Measurements from ENCODE around the gene MAP3K3.

Gene MAP3K3

DNA sequence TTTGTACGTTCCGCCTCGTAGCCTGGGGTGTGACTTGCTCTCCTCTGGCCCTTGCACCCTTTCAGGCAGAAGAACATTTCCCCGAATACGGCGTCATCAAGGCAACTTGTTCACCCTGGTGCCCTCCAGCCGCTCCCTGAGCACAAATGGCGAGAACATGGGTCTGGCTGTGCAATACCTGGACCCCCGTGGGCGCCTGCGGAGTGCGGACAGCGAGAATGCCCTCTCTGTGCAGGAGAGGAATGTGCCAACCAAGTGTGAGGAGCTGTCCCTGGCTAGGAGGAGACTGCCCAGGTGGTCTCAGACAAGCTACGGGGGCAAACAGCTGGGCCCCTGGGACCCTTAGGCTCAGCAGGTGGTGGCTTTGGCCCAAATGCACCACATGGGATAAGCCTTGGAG lies 67.3 kb downstream of the MAP3K3 start:
- DNase-seq (ENCODE audit: insufficient read length, low spot score), result no peak
- no peak for FAIRE-seq

DNA sequence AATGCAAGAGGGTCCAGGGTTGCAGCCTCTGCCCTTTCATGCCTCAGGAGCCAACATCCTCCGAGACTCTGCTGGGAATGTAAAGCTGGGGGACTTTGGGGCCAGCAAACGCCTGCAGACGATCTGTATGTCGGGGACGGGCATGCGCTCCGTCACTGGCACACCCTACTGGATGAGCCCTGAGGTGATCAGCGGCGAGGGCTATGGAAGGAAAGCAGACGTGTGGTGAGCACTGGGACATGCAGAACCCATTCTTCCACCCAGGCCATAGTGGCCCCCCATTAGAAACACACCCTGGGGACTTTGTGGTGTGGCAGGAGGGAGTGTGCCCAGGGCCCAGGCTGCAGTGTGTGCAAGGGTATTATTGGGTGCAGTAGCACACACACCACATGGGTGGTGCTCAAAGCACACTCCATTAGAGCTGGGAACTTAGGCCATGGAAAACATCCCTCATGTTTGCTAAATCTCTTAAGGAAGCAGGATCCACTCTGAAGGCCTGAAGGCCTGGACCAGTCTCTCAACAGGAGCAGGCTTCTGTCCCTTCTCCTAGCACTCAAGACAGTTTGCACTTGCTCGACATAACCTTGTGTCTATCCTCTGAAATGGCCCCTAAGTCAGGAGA lies 70.1 kb downstream of the MAP3K3 start:
- FAIRE-seq (peak; percentile 48), DNase-seq (ENCODE audit: insufficient read length, low spot score) (no peak)

DNA sequence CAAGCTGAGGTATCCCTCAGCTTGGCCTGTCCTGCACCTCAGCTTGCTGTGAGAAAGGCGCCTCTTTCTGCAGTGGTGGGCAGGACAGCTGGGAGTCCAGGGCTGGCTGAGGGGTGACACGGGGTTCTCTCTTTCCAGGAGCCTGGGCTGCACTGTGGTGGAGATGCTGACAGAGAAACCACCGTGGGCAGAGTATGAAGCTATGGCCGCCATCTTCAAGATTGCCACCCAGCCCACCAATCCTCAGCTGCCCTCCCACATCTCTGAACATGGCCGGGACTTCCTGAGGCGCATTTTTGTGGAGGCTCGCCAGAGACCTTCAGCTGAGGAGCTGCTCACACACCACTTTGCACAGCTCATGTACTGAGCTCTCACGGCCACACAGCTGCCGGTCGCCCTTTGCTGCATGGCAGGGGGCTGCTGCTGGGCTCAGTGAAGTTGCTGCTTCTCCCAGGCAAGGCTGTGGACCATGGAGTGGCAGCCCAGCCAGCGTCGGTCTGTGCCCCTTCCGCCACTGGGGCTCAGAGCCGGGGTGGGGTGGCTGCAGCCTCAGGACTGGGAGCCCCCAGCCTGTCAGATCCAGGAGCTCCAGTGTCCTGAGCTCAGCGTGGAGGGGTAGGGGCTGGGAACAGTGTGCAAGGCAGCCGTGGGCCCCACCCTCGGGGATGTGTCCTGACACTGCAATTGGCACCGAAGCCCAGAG lies 71.3 kb downstream of the MAP3K3 start:
- no peak for FAIRE-seq

DNA sequence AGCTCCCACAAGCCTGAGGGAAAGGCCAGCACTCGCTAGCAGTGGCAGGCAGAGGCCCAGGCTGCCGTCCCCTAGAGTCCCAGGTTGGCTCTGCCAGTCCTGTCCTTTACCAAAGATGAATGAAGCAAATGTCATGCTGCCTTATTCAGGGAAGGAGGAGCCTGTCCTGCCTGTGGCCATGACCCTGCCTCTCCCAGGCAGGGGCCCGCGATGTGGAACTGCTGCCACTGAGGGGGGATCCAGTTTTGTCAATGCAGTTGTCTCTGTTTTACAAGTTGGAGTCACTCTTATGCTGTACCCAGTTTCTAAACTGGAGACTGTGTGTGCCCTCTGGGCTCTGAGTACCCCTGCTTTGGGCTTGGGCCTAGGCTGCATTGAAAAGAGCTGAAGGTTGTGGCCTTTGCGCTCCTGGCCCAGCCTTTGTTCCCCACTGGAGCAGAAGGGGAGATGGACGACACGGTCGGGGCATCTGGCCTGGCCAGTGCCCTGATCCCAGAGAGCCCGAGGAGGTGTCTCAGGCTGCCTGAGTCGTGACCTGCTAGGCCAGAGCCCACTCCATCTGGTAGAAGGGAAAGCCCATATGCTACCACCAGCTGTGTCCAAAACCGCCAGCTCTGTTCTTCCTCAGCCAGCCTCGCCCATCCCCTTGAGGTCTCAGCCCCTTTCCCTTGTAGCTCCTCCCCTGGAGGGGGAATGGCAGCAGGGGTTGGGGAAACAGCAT lies 72.2 kb downstream of the MAP3K3 start:
- FAIRE-seq (peak; percentile 72), DNase-seq (ENCODE audit: insufficient read length, low spot score) (no peak)

More for the DNA sequence above, 71.3 kb downstream of the MAP3K3 start:
- DNase-seq (ENCODE audit: insufficient read length, low spot score), result no peak

DNA sequence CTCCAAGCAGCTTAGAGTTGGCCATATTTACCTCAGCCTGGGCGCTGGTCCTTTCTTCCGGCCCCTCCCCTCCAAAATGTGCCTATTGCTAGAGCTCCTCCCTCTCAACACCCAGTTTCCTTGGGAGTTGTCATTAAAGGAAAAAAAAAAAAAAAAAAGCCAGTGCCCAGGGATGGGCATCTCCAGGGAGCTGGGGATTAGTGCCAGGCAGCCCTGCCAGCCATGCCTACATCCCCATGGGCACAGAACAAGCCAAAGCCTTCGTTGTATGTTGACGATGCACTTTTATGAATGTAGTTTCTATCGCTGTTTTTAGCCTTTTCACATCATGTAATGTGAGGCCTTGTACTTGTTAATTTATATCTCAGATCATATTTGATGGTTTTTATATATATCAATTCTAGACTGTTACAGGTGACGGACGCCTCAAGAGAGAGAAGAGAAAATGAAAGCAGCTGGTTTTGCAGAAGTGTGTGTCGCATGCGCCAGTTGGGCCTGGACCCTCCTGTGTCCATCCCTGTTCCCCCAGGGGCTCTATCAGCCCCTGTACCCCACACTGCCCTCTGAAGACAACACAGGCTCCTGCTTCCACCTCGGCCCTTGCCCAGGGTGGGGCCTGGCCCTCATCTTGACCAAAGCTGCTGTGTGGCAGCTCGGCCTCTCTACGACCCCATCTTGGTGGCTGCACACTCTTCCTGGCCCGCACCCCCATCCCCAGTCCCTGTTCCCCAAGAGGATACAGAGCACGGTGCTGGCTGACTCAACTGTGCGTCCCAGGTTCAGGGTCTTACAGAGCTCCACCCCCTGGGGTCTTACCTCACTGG lies 72.9 kb downstream of the MAP3K3 start:
- FAIRE-seq (no peak), DNase-seq (ENCODE audit: insufficient read length, low spot score) (no peak)

DNA sequence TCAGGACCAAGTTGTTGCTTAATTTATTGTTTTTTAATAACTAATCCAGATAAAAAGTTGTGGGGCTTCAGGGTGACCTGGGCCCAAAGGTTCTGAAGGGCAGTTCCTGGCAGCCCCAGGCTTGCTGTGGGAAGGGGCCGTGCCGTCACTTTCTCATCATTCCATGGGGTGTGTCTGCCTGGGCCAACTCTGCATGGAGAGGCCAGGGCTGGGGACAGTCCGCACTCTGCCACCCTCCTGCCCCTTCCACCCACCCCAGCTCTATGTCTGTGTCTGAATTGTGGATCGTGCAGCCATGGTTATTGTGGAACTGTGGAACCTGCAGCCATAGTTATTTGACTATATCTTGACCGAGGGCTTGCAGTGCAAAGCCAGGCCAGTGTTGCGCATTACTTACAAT lies 73.7 kb downstream of the MAP3K3 start:
- DNase-seq (ENCODE audit: insufficient read length, low spot score) (no peak), FAIRE-seq (peak; percentile 44)

DNA sequence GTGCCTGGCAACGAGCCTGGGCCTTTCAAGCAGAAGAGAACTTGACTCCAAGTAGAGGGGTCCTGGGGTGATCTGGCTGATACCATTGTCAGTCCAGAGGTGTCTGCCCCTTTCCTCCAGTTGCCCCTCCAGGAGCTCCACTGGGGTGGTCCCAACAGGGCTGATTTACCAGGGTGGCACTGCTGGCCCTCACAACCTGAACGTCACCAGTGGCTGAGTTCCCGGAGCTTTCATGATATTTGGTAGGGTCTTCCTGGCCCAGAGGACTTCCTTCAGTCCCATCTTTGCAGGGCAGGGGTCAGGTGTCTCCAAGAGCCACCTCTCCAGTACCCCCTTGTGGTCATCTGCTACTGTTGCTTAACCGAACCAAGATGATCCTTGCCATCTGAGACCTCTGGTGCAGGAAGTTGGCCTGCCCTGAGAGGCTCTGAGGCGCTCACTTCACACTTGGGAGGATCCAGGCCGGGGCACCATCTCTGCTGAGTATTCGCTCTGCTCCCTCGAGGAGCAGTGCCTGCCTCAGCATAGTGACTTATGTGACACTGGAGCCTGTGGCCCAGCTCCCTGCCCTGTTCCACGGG lies 74.3 kb downstream of the MAP3K3 start:
- DNase-seq (ENCODE audit: insufficient read length, low spot score) (peak; percentile 70), FAIRE-seq (peak; percentile 92)

DNA sequence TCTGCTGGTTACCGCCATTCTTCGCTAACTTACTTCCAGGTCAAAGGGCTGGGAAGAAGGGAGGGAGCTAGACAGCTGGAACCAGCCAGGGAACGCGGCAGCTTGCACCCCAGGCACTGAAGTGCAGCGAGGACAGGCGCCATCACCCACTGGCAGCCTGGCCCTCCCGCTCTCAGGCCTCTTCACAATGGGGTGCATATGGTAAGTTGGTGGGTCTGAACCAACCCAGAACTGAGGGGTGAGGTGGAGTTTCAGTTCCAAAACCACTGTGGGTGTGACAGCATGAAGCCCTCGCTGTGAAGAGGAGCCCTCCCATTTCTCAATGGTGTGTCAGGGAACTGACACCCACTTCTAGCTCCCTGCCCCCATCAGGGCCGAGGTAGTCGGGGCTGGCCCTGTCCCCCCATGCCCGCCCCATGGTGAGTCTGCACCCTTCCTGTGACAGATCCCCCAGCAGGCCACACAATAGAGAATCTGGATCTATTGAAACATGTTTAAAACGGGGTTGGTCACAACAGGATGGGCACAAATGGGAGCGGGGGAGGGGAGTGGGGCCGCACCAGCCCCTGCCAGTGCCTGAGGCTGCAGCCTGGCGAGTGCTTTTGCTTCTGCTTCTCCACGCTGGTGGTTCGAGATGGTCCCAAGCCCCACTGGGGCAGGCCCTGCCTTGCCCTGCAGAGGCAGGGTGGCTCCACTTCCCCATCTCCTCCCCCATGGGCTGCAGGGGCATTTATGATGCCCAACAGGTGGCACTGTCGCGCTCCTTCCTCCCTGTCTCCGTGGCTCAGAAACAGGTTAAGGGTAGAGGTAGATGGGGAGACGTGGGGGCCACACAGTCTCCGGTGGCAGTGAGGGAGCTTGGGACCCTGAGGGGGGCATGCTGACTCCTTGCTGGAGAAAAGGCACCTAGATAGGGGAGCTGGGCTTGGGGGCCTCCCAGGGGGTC lies 75.4 kb downstream of the MAP3K3 start:
- FAIRE-seq, result peak; percentile 94
- DNase-seq (ENCODE audit: insufficient read length, low spot score), result peak; percentile 84

DNA sequence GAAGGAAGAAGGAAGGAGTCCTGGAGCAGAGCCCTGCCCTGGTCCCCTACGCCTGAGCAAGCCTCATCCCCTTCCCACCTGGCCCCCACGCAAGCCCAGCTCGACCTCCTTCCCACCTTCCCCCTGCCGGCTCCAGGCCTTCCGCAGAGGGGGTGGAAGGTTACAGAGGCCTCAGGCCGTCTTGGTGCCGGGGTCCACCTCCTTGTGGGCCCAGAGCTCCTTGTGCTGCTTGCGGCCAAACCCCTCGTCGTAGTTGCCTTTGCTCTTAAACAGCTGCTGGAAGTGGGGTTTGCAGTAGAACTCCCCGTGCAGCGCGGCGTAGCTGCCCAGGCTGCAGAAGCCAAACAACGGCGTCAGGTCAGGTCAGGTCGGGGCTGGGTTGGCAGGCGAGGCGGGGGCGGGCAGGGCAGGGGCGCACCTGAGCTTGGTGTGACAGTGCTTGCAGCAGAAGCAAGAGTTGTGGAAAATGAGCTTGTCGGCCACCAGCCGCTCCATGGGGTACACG lies 76.2 kb downstream of the MAP3K3 start:
- peak; percentile 63 for FAIRE-seq
- no peak for DNase-seq (ENCODE audit: insufficient read length, low spot score)

DNA sequence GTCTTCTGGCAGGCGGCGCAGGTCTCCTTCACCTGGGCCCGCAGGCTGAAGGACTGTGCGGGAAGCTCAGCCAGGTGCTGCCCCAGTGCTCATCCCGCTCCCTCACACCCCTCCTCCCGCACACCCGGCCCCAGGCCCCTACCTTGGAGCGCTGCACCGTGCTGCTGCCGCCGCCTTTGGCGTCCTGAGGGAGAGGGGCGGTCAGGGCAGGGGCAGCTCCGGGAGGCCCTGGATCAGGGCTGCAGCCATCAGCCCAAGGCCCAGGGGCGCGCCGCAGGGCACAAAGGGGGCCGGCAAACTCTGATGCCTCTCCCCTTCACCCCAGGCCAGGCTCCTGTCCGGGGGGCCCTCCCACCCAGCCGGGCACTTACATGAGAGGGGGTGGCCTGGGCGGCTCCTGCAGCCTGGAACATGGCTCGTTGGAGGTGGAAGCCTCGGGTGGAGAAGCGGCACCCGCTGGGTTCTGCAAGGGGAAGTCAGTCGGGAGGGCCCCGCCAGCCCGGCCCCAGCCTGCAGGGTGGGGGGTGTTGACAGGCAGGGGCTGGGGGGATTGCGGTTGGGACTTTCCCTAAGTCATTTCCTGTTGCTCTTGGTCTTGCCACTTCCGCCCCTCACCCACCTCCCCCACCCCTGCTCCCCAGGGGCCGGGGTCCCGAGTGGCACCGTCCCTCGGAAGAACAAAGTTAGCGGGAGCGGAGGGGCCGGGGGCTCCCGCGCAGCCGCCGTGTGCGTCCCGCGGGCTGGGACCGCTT lies 76.8 kb downstream of the MAP3K3 start:
- peak; percentile 31 for FAIRE-seq

DNA sequence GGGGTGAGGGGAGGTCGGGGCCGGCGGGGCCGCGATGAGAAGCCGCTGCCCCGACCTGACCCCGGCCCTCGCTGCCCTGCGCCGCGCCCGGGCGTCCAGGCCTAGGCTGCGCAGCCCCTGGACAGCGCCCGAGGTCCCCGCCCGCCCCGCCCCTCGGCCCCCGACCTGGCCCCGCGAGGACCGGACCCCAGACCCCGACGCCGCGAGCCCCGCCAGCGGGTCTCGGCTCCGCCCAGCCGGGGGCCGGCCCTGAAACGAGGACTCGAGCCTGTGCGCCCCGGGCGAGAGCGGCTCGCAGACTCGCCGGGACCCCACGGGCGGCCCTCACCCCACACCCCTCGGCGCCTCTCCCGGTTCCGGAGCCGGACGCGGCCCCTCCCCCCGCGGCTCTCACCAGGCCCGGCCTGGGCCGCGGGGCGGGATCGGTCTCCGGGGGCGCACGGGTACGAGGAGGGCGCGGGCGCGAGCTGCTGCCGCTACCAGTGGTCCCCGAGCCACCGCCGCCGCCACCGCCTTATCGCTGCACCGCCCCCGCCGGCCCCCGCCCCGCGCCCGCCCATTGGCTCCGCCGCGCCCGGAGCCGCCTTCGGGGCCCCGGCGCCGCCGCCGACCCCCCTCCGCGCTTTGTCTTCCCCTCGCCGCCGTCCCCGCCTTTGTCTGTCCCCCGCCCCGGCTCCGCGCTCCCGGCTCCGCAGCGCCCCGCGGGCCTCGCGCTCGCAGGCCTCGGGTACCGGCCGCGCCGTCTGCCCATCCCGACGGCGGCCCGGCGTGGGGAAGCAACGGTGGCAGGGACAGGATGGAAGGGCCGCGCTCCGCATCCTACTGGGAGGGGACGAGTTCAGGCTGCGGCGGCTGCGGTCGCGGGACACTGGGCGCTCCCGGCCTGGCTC lies 77.7 kb downstream of the MAP3K3 start, which contains the start of gene LIMD2:
Gene LIMD2, minus strand, starts transcription at position 488 of the 890 bp plus-strand sequence. CDS start 827 bp downstream, outside the sequence.
- DNase-seq (ENCODE audit: insufficient read length, low spot score) (peak; percentile 75), FAIRE-seq (peak; percentile 88)

More for the DNA sequence above, 76.8 kb downstream of the MAP3K3 start:
- peak; percentile 72 for DNase-seq (ENCODE audit: insufficient read length, low spot score)

DNA sequence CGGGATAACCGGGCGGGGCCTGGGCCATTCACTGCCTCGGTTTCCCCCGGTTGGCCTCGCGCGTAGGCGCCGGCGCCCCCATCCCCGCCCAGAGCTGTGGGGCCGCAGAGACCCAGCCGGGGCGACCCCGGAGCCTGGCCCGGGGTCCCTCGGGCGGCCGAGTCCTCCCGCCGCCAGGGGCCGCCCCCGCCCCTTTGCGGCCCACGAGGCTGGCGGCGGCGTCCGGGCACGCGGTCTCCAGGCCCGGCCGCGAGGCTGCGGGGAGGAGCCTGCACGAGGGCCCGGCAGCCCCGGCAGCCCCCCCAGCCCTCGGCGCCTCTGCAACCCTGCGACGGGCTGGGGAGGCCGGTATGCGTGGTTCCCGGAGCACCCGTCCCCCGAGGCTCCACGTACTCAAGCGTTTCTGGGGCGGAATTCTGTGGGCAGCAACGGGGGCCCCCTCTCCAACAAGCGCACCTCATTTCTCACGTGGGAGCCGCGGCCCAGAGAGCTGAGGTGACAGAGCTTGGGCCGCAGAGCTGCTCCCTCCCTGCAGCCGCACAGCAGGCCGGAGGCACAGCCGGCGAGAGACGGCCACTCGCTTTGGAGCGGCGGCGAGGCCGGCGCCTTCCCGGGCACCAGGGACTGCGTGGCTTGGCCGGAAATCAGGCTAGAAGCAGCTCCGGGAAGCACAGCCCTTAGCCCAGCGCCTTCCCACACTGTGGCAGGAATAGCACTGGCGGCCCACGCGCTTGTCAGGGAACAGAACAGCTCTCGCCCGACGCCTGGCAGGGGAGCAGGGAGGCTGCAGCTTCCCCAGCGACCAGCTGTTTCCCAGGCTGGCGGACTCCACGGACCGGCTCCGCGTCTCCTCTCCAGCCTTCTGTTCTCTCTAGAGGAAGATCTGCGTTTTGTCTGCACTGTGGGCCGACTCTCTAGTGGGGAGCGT lies 78.6 kb downstream of the MAP3K3 start:
- DNase-seq (ENCODE audit: insufficient read length, low spot score) (no peak), FAIRE-seq (no peak)

DNA sequence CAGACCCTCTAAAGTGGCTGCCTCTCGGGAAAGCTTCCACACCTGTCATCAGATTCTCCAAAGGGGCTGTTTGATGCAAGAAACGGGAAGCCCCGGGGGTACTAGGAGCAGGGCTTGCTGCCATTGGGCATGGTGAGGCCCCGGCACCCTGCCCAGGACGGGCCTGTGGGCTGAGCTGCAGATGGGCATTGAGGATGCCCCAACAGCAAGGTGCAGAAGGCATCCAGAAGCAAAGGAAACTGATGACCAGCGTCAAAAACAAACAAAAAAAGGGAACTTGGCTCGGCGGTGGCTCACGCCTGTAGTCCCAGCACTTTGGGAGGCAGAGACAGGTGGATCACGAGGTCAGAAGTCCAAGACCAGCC lies 79.2 kb downstream of the MAP3K3 start:
- DNase-seq (ENCODE audit: insufficient read length, low spot score), result no peak
- FAIRE-seq, result peak; percentile 40

DNA sequence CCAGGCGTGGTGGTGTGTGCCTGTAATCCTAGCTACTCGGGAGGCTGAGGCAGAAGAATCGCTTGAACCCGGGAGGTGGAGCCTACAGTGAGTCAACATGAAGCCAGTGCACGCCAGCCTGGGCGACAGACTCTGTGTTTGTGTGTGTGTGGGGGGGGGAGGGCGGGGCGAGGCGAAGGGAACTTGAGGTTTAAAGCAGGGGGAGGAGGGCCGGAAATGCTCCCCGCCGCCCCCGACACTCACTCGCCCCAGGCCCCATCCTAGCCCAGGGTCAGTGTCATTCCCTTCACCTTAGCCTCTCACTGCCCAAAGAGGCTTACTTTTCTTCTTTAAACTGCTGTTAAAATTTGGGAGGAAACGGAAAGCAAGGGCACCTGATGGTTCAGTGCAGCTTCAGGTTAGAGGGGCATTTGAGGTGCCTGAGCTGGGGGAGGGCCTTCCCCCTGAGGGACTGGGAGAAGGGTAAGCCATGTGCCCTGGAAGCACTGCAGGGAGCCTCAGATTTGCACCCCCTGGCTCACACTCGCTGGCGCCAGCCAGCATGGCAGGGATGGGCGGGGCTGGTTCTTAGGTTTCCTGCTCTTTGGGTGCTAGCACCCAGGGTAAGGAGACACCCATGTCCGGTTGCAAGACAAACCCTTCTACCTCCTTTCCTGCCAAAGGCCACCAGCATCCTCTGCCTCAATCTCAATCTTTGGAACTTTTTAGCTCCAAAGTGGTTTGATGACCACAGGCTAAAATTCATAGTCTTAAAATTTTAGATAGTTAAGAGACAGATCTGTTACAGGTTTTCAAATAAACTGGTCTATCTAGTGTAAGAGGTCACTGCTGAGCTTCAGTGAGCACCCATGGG lies 79.9 kb downstream of the MAP3K3 start:
- FAIRE-seq (peak; percentile 9), DNase-seq (ENCODE audit: insufficient read length, low spot score) (no peak)

DNA sequence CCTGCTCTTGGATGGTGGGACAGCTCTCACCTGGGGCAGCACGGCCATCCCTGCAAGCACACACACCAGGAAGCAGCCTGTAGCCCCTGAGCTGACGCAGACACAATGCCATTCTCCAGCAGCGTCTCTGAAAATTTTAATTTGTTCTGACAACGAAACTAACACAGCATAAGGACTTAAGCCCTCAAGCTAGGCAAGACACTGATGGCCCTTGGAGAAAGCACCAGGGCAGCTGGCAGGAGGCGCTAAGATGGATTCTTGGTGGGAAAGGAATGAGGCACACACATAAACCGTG lies 80.5 kb downstream of the MAP3K3 start:
- FAIRE-seq, result peak; percentile 13
- DNase-seq (ENCODE audit: insufficient read length, low spot score), result no peak

DNA sequence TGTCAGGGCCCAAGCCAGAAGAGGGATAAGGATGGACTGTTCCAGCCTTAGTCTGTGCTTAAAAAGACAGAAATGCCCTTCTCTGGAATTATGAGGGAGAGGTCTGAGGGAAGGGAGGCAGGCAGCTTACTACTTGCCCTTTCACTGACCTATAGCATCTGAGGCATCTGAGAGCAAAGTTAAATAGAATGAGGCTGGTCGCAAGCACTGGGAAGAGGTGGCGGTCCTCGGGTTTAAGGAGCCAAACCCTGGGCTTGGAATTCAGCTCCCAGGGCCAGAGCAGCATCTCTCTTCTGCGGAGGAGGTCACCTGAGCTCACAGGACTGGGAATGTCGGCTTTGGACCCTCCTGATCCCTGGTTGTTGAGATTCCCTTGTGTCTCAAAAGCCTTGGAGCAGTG lies 80.8 kb downstream of the MAP3K3 start:
- FAIRE-seq (no peak), DNase-seq (ENCODE audit: insufficient read length, low spot score) (no peak)
